Activated CD8-positive, alpha-beta T cell treated with anti-CD3 and anti-CD28 coated beads for 36 hours (primary cell): ENCODE measurements around the gene IGFALS. TPM values are rescaled to one million over a fixed set of nuclear protein-coding genes. Genes with fewer than 3 reads are reported as not detected.
"Not testable (repeated sequence)": the region's sequence is repeated elsewhere in the genome, so short reads cannot be mapped to it uniquely, and the experiment has no call there.

ENCODE experiments used
- ATAC-seq: fragments of 200-7000 bp; cut with Tn5 transposase; one replicate; pipeline ENCODE4 v1.10.0; 2021; ENCODE audit warnings: mild to moderate bottlenecking, moderate library complexity
- CTCF ChIA-PET: fragments of 350-600 bp; sonication (Branson Sonifier 250); formaldehyde crosslinking; loops from one replicate; lab custom pipeline; 2021; ENCODE audit warnings: antibody characterized with exemption; lab: Charles Lee
- POLR2A ChIA-PET: fragments of 350-600 bp; sonication (Branson Sonifier 250); formaldehyde crosslinking; loops from one replicate; lab custom pipeline; 2021; ENCODE audit warnings: antibody characterized with exemption; lab: Charles Lee
- DNase-seq: peaks from one replicate; pipeline ENCODE4 v3.0.0-alpha.2; 2020
- H3K27ac Mint-ChIP-seq: one replicate; pipeline ENCODE4 v1.8.0; 2021; ENCODE audit warnings: mild to moderate bottlenecking, mixed read lengths
- H3K27me3 Mint-ChIP-seq: one replicate; pipeline ENCODE4 v1.8.0; 2021; ENCODE audit warnings: mixed read lengths
- H3K36me3 Mint-ChIP-seq: one replicate; pipeline ENCODE4 v1.8.0; 2021; ENCODE audit warnings: low read depth, mixed read lengths
- H3K4me1 Mint-ChIP-seq: one replicate; pipeline ENCODE4 v1.8.0; 2021; ENCODE audit warnings: low read depth, mixed read lengths
- H3K4me3 Mint-ChIP-seq: one replicate; pipeline ENCODE4 v1.8.0; 2021; ENCODE audit warnings: mild to moderate bottlenecking, moderate library complexity, mixed read lengths
- H3K9me3 Mint-ChIP-seq: one replicate; pipeline ENCODE4 v1.8.0; 2021; ENCODE audit warnings: mixed read lengths
- intact Hi-C: fragments of 100-400 bp; cut with micrococcal nuclease; formaldehyde crosslinking; loops from one replicate; pipeline ENCODE4 v1.10.0; 2022
- total RNA-seq, 2 experiments: library from RNA; stranded (reverse); gene quantifications; one replicate each; pipeline ENCODE4 v1.2.3, GENCODE V29; 2021
- TF ChIP-seq, protein P1 (sequence below): fragments of 200-600 bp; IDR thresholded peaks from one replicate; pipeline ENCODE4 v1.8.0; 2022; ENCODE audit warnings: antibody characterized with exemption, mild to moderate bottlenecking

Gene IGFALS
- total RNA-seq, 2 experiments from 2014 or later: not detected

DNA sequence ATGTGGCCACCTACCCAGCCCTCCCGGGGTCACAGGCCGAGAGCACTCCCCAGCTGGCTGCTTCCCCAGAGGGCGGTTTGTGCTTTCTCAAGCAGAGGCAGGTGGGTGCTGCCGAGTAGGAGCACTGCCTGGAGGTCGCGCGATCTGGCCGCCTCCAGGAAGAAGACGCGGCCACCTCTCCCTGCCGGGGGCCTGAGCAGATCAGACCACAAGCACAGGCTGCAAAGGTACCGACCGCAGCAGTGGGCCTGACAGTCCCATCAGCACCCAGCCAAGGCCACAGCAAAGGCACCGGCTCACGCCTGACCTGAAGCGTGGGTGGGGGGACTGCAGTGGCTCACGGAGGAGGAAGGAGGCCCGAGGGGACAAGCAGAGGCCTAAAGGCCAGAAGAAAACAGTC, 15.2 kb upstream of the IGFALS start:
- no peak for ATAC-seq
- DNase-seq: no peak
- CTCF ChIA-PET: interaction anchor here (1.0 kb wide), 1 partner anchor 121 kb away, joined by 3 read pairs; no protein-coding TSS in a partner anchor
- H3K27me3 Mint-ChIP-seq: no peaks in the 10 kb centered on the region
- peaks cover 12% of the 10 kb centered on the region for H3K36me3 Mint-ChIP-seq
- POLR2A ChIA-PET: no interaction called here
- TF ChIP-seq, protein P1, sequence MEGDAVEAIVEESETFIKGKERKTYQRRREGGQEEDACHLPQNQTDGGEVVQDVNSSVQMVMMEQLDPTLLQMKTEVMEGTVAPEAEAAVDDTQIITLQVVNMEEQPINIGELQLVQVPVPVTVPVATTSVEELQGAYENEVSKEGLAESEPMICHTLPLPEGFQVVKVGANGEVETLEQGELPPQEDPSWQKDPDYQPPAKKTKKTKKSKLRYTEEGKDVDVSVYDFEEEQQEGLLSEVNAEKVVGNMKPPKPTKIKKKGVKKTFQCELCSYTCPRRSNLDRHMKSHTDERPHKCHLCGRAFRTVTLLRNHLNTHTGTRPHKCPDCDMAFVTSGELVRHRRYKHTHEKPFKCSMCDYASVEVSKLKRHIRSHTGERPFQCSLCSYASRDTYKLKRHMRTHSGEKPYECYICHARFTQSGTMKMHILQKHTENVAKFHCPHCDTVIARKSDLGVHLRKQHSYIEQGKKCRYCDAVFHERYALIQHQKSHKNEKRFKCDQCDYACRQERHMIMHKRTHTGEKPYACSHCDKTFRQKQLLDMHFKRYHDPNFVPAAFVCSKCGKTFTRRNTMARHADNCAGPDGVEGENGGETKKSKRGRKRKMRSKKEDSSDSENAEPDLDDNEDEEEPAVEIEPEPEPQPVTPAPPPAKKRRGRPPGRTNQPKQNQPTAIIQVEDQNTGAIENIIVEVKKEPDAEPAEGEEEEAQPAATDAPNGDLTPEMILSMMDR: no peak
- H3K9me3 Mint-ChIP-seq: no peaks in the 10 kb centered on the region
- peaks cover 13% of the 10 kb centered on the region for H3K4me1 Mint-ChIP-seq
- no peak overlapping the region for H3K27ac Mint-ChIP-seq
- intact Hi-C loops: no loop called here
- no peak overlapping the region for H3K4me3 Mint-ChIP-seq

DNA sequence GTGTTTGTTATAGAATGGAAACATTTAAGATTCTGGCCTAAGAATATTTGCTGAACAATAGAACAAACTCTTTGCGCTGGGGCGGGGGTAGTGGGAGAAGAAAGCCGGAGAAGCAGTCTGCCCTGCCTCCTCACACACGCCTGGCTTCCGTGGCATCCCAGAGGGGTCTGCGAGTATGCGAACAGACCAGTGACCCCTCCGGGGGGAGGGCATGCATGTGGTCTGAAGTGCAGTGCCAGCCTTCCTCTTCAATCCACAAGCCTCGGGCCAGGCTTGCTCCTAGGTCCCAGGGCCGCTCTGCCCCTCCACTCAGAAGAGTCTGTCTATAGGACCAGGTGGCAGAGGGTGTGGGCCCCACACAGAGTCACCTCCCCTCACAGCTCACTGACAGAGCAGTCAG, 14.1 kb upstream of the IGFALS start:
- H3K9me3 Mint-ChIP-seq: no peaks in the 10 kb centered on the region
- no peak for ATAC-seq
- H3K4me3 Mint-ChIP-seq: no peak overlapping the region
- POLR2A ChIA-PET: no interaction called here
- H3K27ac Mint-ChIP-seq: no peak overlapping the region
- no peak for DNase-seq
- TF ChIP-seq, protein P1: no peak
- peaks cover 3% of the 10 kb centered on the region for H3K4me1 Mint-ChIP-seq
- H3K36me3 Mint-ChIP-seq: peaks cover 7% of the 10 kb centered on the region
- intact Hi-C loops: no loop called here
- H3K27me3 Mint-ChIP-seq: no peaks in the 10 kb centered on the region
- CTCF ChIA-PET: no interaction called here

DNA sequence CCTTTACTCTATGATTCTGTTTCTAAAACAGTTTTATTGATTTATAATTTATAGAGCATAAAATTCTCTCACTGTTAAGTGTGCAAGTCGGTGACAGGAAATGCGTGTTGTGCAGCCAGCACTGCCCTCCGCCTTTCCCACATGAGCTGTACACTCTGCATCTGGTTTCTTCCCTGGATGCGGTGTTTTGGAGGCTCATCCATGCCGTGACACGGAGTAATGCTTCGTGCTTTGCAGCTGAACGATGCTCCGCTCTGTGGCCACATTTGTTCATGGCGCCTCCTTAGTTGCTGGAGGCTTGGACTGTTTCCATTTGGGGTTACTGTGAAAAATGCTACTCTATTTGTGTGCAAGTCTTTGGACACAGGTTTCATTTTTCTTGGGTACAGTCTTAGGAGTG, 7.2 kb upstream of the IGFALS start:
- Mint-ChIP-seq H3K27me3 (no peaks in the 10 kb centered on the region), H3K4me3 (no peak overlapping the region), H3K4me1 (no peaks in the 10 kb centered on the region), H3K27ac (no peak overlapping the region), H3K9me3 (peaks cover 12% of the 10 kb centered on the region), H3K36me3 (peaks cover 6% of the 10 kb centered on the region)
- intact Hi-C loops: no loop called here
- DNase-seq (no peak), ATAC-seq (no peak)
- TF ChIP-seq, protein P1: no peak
- ChIA-PET POLR2A (no interaction called here), CTCF (no interaction called here)

DNA sequence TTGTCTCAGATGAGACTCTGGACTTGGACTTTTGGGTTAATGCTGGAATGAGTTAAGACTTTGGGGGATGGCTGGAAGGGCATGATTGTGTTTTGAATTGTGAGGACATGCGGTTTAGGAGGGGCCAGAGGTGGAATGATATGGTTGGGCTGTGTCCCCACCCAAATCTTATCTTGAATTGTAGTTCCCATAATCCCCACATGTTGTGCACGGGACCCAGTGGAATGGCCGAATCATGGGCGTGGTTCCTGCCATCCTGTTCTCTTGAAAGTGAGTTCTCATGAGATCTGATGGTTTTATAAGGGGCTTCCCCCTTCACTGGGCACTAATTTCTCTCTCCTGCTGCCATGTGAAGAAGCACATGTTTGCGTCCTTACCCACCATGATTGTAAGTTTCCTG, 5.8 kb upstream of the IGFALS start:
- peaks cover 12% of the 10 kb centered on the region for H3K9me3 Mint-ChIP-seq
- CTCF ChIA-PET, H3K4me3 Mint-ChIP-seq, intact Hi-C loops, H3K36me3 Mint-ChIP-seq, POLR2A ChIA-PET, H3K4me1 Mint-ChIP-seq, H3K27ac Mint-ChIP-seq, H3K27me3 Mint-ChIP-seq, DNase-seq, ATAC-seq: not testable (repeated sequence)

DNA sequence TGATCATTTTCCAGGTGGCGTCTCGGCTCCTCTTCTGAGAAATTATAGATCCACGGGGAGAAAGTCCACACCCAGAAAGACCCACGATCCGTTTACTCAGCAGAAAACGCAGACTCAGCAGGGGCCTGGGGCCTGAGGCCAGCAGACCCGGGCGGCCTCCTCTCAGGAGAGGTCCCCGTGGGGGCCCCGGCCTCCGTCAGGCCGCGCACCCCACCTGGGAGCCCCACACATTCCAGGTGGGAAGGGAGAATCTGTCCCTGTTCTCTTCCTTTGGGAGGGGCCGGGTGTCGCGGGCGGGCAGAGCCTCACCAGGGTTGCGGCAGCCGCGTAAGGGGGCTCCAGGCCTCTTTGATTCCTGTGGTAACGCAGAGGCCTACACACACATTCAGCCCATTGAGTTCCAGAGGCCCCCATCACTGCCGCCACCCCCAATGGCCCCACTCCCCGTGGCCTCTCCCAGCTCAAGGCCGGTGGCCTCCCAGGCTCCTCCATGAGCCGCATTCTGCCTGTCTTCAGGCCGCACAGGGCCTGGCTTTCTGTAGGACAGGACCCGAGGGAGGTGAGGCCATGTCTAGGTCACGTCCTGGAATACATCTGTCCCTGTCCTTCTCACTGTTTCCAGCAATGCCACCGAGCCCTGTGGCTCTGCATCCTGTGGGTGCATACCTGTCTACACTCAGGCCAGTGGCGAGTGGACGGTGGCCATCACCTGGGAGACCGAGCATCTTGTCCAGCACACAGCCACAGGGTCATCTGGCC, 1.6 kb upstream of the IGFALS start:
- Mint-ChIP-seq H3K4me3 (no peak overlapping the region), H3K36me3 (peaks cover 6% of the 10 kb centered on the region), H3K27me3 (no peaks in the 10 kb centered on the region), H3K4me1 (no peaks in the 10 kb centered on the region), H3K9me3 (peaks cover 12% of the 10 kb centered on the region), H3K27ac (no peak overlapping the region)
- ChIA-PET POLR2A (interaction anchor here (0.8 to 1.7 kb wide), 2 partner anchors 11 to 20 kb away, joined by 3 to 4 read pairs; no protein-coding TSS in a partner anchor), CTCF (no interaction called here)
- TF ChIP-seq, protein P1: no peak
- ATAC-seq (no peak), DNase-seq (no peak)
- intact Hi-C loops: no loop called here
